ENCODE data around the gene GABRG3.

GABRG3 gene

DNA sequence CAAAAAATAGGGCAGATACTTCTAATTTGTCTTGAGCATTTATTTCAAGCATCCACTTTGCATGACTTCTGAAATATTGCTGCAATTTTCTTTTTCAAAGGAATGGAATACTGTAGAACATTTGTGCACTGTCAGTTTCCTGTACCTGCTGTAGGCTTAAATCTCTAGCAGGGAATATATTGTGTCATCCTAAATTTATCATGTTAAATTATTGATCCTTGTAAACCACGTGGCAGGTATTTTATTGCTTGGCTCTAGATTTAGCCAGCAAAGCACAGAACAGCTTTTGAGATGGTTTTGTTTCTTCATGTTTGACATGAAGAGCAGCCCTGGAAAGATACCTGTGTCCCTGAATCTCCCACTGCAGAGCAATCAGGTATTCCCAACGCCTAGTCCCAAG is 470.1 kb downstream of the GABRG3 start:
- intact Hi-C loops (cut with DNase I): no loop called here

DNA sequence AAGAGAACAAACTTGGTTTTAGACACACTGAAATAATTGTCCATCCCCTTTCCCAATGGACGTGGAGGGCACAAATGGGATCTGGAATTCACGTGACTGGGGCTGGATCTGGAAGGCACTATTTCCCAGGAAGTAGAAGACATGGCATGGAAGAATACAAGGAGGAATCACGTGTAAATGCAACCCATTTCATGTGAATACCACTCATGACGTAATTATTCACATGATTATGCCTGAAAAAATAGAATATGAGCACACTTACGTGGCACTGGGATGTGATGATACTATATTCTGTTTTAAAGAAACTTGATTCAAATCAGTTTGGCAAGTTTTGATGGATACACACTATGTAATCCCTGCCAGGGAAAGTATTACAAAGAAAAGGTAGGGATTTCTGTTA is 477.3 kb downstream of the GABRG3 start:
- DNase-seq: no peak
- intact Hi-C loops (cut with DNase I): no loop called here

More for the DNA sequence above, 470.1 kb downstream of the GABRG3 start:
- DNase-seq: no peak

DNA sequence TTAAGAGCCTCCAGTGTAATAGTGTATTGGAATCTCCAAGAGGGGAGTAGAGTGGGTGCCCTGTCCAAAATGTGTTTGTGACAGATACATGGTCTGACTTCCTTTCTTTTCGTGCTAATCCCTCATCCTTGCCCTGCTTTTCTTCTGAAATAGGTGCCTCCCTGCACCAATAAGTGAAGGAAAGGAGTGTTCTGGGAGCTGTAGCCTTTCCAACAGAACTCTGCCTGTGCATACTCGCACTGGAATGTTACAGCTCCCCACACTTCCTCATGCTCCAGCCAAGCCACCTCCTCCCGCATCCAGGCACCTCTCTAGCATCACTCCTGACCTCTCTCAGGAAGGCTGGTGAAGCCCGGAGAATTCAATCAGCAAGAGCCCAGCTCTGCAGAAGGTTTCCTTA is 478.0 kb downstream of the GABRG3 start:
- peak in 1 of 10 donors; percentile 60 for DNase-seq
- intact Hi-C loops (cut with DNase I): no loop called here

DNA sequence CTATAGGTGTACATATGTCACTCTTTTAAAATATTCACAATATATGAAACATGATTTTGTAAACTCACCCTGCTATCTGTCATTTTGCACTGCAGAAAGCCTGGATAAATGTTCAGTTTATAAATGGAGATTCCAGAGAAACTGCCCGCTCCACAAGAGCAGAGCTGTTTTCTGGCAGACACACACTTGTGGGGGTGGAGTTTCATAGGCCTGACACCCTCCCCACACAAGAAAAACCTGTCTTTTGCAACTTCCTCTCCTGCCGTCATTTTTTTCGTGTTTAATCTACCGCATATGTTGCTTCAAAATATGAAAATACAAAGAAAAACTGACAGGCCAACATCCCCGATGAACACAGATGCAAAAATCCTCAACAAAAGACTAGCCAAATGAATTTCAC is 479.0 kb downstream of the GABRG3 start:
- intact Hi-C loops (cut with DNase I): no loop called here
- DNase-seq: peak in 1 of 10 donors; percentile 67

GRCh38 chr15:27454281-27455075 is 483.5 kb downstream of the GABRG3 start:
- no peak for DNase-seq
- intact Hi-C loops (cut with DNase I): no loop called here

- intact Hi-C loops (cut with DNase I): no loop called here
- DNase-seq: peak in 2 of 10 donors; percentile 70 to 75
These were observed 485.8 kb downstream of the GABRG3 start for GRCh38 chr15:27456807-27457206.

- DNase-seq: no peak
- intact Hi-C loops (cut with DNase I): no loop called here
These were observed 486.8 kb downstream of the GABRG3 start for GRCh38 chr15:27457766-27458165.

DNA sequence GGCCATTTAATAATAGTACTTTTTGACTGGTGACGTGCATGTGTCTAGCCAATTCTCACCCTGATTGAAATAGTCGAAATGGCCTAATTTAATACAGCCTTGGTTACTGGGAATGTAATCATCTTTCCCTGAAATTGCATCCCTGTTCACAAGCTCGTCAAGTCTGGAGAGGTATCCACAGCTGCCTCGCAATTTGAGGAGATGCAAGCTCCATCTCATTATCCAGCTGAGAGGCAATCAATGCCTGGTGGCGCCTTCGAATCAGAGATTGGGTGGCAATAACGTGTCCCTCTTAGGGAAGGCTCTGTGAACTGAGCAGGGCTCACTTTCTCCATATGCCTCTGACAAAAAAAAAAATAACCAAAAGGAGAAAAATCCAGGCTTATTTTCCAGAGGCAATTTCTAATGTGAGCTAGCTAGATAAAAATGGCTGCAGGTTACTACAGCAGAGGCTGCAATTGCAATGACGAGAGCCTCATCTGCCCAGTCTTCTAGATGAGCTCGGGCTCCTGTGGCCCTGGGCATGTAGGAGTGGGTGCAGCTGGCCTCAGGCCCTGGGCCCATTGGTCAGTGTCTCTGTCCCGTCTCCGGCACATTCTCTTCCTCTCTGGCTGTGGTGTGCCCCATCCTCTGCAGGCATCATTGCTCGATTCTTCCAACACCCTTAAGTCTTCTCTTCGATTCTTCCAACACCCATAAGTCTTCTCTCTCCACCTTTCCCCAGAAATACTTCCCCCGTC is 487.5 kb downstream of the GABRG3 start:
- peak in 3 of 10 donors; percentile 26 to 84 (median 75) for DNase-seq
- intact Hi-C loops (cut with DNase I): no loop called here

GRCh38 chr15:27459836-27460235 is 488.9 kb downstream of the GABRG3 start:
- intact Hi-C loops (cut with DNase I): no loop called here
- DNase-seq: no peak

DNA sequence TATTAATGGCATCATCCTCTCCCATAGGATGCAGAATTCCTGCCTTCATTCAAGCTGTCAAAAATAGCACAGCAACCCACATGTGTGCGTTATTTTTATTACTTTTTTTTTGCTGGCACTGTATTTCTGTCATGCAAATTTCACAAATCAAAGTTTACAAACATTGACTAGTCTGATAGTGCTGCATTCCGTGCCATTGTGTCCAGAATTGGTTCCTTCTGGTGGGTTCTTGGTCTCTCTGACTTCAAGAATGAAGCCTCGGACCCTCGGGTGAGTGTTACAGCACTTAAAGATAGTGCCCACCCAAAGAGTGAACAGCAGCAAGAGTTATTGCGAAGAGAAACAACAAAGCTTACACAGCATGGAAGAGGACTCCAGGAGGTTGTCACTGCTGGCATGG is 490.2 kb downstream of the GABRG3 start:
- intact Hi-C loops (cut with DNase I): no loop called here
- DNase-seq: no peak

GRCh38 chr15:27463525-27464088 is 492.6 kb downstream of the GABRG3 start:
- peak in 4 of 10 donors; percentile 37 to 89 (median 60) for DNase-seq
- intact Hi-C loops (cut with DNase I): no loop called here

- DNase-seq: no peak
- intact Hi-C loops (cut with DNase I): no loop called here
These were observed 494.1 kb downstream of the GABRG3 start for GRCh38 chr15:27464941-27465612.

DNA sequence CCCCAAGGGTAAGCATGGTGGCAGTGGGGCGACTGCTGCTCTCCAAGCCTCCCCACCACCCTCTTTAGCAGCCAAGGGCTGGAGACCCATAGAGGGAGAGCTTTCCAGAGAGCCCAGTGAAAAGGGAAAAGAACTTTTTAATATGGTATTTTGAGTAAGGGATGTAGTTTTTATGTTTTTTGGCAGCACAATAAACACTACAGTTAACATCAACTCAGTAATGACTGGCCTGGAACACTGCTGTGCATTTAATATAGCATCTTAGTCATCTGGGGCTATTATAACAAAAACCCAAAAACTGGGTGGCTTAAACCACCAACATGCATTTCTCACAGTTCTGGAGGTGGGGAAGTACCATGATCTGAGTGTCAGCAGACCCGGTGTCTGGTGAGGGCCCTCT is 495.8 kb downstream of the GABRG3 start:
- no peak for DNase-seq
- intact Hi-C loops (cut with DNase I): no loop called here

DNA sequence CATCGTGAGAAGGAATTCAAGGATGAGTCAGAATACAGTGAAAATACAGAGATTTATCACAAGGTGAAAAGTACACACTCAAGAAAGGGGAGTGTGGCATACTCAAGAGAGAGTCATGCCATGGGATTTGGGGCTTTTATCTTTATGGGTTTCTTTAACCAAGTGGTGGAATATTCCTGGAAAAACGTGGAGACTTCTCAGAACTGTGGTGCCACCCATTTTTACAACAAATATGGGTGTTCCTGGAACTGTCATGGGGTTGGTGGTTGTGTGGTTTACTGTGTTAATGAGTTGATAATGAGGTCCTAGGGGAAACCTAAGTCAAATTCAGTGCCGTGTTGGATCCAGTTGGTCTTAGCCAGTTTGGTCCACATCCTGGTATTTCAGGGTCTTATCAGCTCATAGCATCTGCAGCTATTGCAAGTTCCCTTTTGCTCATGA is 497.2 kb downstream of the GABRG3 start:
- intact Hi-C loops (cut with DNase I): no loop called here
- no peak for DNase-seq

- no peak for DNase-seq
- intact Hi-C loops (cut with DNase I): no loop called here
These were observed 502.9 kb downstream of the GABRG3 start for GRCh38 chr15:27473845-27474244.

- intact Hi-C loops (cut with DNase I): no loop called here
- no peak for DNase-seq
These were observed 504.4 kb downstream of the GABRG3 start for GRCh38 chr15:27475395-27475794.

GRCh38 chr15:27479296-27480140 is 508.5 kb downstream of the GABRG3 start:
- no peak for DNase-seq

GRCh38 chr15:27480141-27480530 is 509.2 kb downstream of the GABRG3 start:
- no peak for DNase-seq
- intact Hi-C loops (cut with DNase I): no loop called here

More at GRCh38 chr15:27479296-27480140, 508.5 kb downstream of the GABRG3 start:
- intact Hi-C loops (cut with DNase I): no loop called here

DNA sequence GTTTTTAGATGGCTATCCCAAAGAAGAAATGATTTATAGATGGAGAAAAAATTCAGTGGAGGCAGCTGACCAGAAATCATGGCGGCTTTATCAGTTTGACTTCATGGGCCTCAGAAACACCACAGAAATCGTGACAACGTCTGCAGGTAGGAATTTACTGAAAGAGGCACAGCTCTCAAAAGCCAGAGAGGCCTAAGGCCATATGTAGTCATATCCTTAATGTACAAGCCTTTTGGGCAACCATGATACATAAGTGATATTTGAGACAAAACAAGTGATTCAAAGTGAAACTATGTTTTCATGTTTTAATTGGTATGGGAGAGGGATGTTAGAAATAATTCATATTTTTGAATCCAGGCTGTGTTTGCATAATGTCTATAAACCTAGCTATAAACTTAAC is 509.7 kb downstream of the GABRG3 start:
- no peak for DNase-seq
- intact Hi-C loops (cut with DNase I): no loop called here

DNA sequence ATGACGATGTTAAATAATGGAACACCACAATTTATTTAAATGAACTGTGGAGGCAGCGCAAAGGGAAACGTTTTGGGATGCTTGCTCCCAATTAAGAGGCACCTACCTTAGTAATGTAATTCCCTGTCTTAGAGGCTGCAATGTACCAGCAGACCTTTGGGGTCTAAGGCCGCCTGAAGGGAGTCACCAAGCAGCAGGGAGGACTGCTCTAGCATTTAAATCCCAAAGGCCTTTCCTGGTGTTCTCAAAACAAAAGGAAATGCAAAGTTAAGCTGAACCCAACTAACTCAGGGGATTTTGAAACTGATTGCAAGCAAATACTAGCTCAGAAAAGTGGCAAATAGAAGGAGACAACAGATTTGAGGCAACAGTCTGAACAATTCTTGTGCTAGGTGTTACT is 510.8 kb downstream of the GABRG3 start:
- intact Hi-C loops (cut with DNase I): no loop called here
- DNase-seq: no peak

Data from posterior cingulate gyrus (tissue), 11 donors.